ENCODE measurements around the gene PMM2.

DNA sequence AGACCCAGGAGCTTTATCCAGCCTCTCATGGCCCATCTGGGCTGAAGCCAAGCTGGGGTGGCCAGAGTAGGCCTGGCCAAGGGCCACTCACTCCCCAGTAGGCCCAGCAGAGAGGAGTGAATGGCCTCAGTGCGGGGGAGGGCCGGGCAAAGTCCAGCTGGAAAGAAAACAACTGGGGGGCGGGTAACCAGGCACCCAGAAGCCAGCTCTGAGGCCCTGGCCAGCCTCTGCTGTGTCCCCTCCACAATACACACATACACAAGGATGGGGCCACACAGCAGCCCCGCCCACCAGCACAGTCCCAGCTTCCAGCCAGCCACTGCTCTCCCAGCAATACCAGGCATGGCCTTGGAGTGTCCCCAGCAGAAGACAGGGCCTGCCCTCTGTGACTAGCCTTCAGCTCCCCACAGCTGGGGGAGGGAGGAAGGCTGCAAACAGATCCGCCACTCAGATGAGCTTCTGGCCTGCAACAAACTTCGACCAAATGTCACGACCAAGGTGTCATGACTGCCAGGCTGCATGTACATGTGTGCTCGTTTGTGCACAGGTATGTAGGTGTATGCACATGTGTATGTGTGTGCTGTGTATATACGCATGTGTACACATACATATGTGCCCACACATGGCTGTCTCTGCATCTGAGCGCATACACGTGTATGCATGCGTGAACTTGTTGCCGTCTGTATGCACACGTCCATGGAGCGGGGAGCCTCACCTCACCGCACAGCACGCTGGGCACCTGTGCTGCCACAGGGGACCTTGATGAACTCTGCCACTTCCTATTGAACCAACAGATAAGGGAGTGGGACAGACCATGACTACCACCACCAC lies 66.2 kb downstream of the PMM2 start:
- no peak for TF ChIP-seq EZH2 (IDR thresholded peaks at IDR 0.05)
- no peak for TF ChIP-seq FOXP2 (optimal IDR thresholded peaks at IDR 0.05; ENCODE audit: control extremely low read depth, extremely low read length, insufficient read depth)
- TF ChIP-seq POLR2AphosphoS5 (IDR thresholded peaks at IDR 0.05; ENCODE audit: borderline replicate concordance, low read depth, low read length): no peak

Measured in SK-N-MC (cell line).